Chondrocyte (in vitro differentiated cells): ENCODE results near the gene SLC35F4. TPM values are rescaled to one million over a fixed set of nuclear protein-coding genes. Genes with fewer than 3 reads are reported as not detected.
"Not testable (repeated sequence)": the region's sequence is repeated elsewhere in the genome, so short reads cannot be mapped to it uniquely, and the experiment has no call there.

Source experiments
- DNase-seq: peaks from one replicate; pipeline ENCODE4 v3.0.0; 2021; ENCODE audit warnings: mixed read lengths, low spot score
- H3K27ac Mint-ChIP-seq: one replicate; pipeline ENCODE4 v1.8.0; 2021; ENCODE audit warnings: mild to moderate bottlenecking, moderate library complexity, mixed read lengths; ENCODE audit not compliant: unreplicated experiment
- H3K27me3 Mint-ChIP-seq: 2 replicates; pipeline ENCODE4 v1.8.0; 2021; ENCODE audit warnings: low read depth, mixed read lengths
- H3K36me3 Mint-ChIP-seq: 2 replicates; pipeline ENCODE4 v1.8.0; 2021; ENCODE audit warnings: low read depth, mixed read lengths
- H3K4me1 Mint-ChIP-seq: 2 replicates; pipeline ENCODE4 v1.8.0; 2021; ENCODE audit warnings: low read depth, mild to moderate bottlenecking, mixed read lengths
- H3K4me3 Mint-ChIP-seq: one replicate; pipeline ENCODE4 v1.8.0; 2021; ENCODE audit warnings: mild to moderate bottlenecking, moderate library complexity, mixed read lengths; ENCODE audit not compliant: unreplicated experiment
- H3K9me3 Mint-ChIP-seq: 2 replicates; pipeline ENCODE4 v1.8.0; 2021; ENCODE audit warnings: low read depth, mixed read lengths
- total RNA-seq: library from RNA; stranded (reverse); gene quantifications from 3 replicates; pipeline ENCODE4 v1.2.1, GENCODE V29; 2021
- TF ChIP-seq, protein P1 (sequence below): fragments of 200-600 bp; sonication (generic); IDR thresholded peaks from 2 replicates; pipeline ENCODE4 v1.5.0; 2021; ENCODE audit warnings: antibody characterized with exemption, mild to moderate bottlenecking, moderate library complexity

SLC35F4 gene
- total RNA-seq, 1 donor from 2014 or later, result not detected

DNA sequence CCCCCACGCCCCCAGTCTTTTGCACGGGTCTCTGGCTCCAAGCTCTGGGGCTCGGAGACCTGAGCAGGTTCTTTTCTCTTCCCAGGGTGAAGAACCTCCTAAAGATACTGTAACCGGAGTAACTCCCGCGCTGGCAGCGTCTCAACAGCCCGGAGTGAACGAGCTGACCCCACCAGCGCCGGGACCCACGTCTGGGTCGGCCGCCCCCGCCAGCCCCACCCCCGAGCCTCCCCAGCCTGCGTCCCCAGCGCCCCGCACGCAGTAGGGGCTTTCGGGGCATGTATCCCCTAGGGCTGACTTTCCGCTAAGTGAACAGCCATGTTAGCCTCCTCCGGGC, 858 bp downstream of the SLC35F4 start:
- DNase-seq, result no peak
- H3K4me3 Mint-ChIP-seq, result no peak overlapping the region
- peaks cover 39% of the 10 kb centered on the region for H3K27me3 Mint-ChIP-seq
- H3K27ac Mint-ChIP-seq, result no peak overlapping the region
- no peaks in the 10 kb centered on the region for H3K36me3 Mint-ChIP-seq
- no peaks in the 10 kb centered on the region for H3K4me1 Mint-ChIP-seq
- TF ChIP-seq, protein P1, sequence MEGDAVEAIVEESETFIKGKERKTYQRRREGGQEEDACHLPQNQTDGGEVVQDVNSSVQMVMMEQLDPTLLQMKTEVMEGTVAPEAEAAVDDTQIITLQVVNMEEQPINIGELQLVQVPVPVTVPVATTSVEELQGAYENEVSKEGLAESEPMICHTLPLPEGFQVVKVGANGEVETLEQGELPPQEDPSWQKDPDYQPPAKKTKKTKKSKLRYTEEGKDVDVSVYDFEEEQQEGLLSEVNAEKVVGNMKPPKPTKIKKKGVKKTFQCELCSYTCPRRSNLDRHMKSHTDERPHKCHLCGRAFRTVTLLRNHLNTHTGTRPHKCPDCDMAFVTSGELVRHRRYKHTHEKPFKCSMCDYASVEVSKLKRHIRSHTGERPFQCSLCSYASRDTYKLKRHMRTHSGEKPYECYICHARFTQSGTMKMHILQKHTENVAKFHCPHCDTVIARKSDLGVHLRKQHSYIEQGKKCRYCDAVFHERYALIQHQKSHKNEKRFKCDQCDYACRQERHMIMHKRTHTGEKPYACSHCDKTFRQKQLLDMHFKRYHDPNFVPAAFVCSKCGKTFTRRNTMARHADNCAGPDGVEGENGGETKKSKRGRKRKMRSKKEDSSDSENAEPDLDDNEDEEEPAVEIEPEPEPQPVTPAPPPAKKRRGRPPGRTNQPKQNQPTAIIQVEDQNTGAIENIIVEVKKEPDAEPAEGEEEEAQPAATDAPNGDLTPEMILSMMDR, result no peak
- no peaks in the 10 kb centered on the region for H3K9me3 Mint-ChIP-seq

DNA sequence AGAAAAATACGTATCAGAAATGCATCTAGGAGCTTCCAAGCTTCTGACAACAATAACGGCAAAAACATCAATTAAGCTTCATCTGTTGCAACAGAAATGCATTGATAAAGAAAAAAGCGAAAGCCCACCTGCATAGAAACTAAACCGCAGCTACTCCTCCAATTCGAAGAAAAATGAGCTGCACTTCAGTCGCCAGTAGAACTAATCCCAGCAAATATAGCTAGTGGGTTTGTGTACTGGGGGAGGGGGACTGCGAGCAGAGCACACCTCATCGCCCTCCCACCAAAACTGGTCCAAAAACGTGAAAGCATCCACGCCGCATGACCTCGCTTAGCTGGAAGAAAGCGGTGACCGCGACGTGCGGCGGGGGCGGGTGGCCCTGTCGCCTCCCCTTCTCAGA, 1.2 kb downstream of the SLC35F4 start:
- Mint-ChIP-seq H3K27me3 (peaks cover 37% of the 10 kb centered on the region), H3K27ac (no peak overlapping the region), H3K4me3 (no peak overlapping the region), H3K36me3 (no peaks in the 10 kb centered on the region), H3K4me1 (no peaks in the 10 kb centered on the region), H3K9me3 (no peaks in the 10 kb centered on the region)
- DNase-seq, result no peak
- TF ChIP-seq, protein P1, result no peak

DNA sequence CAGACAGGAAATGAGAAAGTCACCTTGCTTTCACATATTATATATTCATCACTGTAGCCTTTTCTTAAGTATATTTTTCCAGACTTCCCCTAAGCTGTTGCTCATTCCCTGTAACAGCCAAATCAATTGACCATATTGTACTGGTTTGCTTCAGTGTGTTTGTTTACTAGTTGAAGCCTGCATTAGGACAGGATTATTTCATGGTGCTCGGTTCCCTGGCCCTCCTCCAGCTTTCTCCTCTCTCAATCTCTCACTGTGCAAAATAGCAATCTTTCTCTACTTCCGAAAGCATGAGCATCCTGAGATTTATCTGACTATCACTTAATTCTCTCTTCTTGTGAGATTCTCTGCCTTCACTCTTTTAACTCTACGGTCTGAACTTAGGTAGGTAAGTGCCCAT, 2.4 kb downstream of the SLC35F4 start:
- DNase-seq, result no peak
- Mint-ChIP-seq H3K27ac (no peak overlapping the region), H3K4me3 (no peak overlapping the region), H3K27me3 (peaks cover 29% of the 10 kb centered on the region), H3K36me3 (no peaks in the 10 kb centered on the region), H3K9me3 (no peaks in the 10 kb centered on the region), H3K4me1 (no peaks in the 10 kb centered on the region)
- TF ChIP-seq, protein P1, result no peak

DNA sequence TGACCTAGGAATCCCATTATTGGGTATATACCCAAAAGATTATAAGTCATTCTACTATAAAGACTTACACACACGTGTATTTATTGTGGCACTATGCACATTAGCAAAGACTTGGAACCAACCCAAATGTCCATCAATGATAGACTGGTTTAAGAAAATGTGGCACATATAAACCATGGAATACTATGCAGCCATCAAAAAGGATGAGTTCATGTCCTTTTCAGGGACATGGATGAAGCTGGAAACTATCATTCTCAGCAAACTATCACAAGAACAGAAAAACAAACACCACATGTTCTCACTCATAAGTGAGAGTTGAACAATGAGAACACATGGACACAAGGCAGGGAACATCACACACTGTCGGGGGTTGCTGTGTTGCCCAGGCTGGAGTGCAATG, 10.2 kb downstream of the SLC35F4 start:
- not testable (repeated sequence) for H3K9me3 Mint-ChIP-seq

DNA sequence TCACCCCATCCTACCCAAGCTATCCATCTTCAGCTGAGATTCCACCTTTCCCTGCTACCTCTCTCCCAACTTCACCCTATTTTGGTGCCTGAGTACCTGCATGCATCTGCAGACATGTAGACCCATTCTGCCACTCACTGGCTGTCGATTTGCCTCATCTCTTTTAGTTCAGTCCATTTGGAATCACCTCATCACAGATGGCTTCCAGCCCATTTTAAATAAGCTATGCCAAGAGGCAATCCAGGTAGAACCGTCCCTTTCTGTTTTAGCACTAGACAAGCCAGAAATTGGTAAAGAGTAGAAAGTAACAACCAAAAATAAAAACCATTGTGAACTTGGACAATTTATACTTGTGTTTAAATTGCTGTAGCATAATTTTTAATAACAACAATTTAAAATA, 11.3 kb downstream of the SLC35F4 start:
- H3K9me3 Mint-ChIP-seq, result peaks cover 4% of the 10 kb centered on the region

More for the DNA sequence above, 10.2 kb downstream of the SLC35F4 start:
- DNase-seq, H3K27ac Mint-ChIP-seq, H3K4me1 Mint-ChIP-seq, H3K4me3 Mint-ChIP-seq, H3K36me3 Mint-ChIP-seq, H3K27me3 Mint-ChIP-seq: not testable (repeated sequence)

DNA sequence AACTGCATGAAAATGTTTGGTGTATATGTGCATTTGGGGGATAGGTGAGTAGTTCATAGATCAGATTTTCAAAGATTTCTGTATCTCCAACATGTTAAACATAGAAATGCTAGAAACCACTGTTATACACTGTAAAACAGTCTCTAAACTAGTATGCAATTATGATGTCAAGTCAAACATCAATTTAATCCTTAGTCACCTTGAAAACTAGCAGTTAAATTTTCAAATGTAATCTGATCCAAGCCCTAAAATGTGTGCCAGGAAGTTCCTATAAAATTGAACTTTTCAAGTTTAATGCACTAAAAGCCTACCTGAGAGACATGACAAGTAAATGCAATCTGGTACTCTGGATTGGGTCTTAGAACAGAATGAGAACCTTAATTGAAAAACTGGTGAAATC, 14.5 kb downstream of the SLC35F4 start:
- H3K27ac Mint-ChIP-seq, result no peak overlapping the region
- H3K9me3 Mint-ChIP-seq, result peaks cover 4% of the 10 kb centered on the region
- no peak overlapping the region for H3K4me3 Mint-ChIP-seq
- H3K27me3 Mint-ChIP-seq, result peaks cover 2% of the 10 kb centered on the region
- H3K4me1 Mint-ChIP-seq, result no peaks in the 10 kb centered on the region
- no peaks in the 10 kb centered on the region for H3K36me3 Mint-ChIP-seq
- TF ChIP-seq, protein P1, result no peak
- no peak for DNase-seq

More for the DNA sequence above, 11.3 kb downstream of the SLC35F4 start:
- no peak overlapping the region for H3K4me3 Mint-ChIP-seq
- H3K4me1 Mint-ChIP-seq, result no peaks in the 10 kb centered on the region
- no peak overlapping the region for H3K27ac Mint-ChIP-seq
- DNase-seq, result no peak
- no peaks in the 10 kb centered on the region for H3K36me3 Mint-ChIP-seq
- H3K27me3 Mint-ChIP-seq, result peaks cover 2% of the 10 kb centered on the region
- TF ChIP-seq, protein P1, result no peak
